ENCODE measurements around the gene POU2F2.

DNA sequence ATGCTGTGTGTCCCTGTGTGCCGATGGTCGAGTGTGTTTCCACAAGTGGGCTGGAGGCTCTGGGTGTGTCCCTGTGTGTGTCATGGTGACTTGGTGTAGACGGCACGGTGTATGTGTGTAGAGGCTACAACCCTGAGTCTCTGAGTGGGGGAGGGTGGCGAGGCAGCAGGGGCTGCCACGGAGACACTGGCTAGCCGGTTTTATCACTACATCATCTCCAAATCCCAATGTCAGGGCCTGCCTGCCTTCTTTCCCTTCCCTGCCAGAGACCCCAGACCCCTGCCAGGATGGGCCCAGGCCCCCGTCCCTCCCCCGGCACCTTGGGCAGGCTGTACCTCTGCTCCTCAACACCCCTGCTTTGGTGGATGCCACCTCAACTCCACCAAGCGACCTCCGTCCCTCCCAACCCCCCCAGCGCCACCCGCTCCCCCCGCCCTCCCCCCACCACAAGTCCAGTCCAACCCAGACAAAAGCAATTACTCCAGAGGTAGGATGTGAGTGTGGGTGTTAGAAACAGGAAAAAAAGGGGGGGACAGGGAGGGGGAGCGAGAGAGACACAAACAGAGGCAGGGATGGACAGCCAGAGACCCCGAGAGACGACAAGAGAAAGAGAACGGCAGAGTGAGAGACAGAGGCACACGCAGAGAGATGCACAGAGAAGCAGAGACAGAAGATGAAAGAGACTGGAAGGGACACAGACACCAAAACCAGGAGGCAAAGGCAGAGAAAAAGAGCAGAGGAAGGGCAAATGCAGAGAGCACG is 21.6 kb upstream of the POU2F2 start:
- TF ChIP-seq CTCF (conservative IDR thresholded peaks at IDR 0.05): no peak
- no peak for TF ChIP-seq EZH2 (IDR thresholded peaks at IDR 0.05; ENCODE audit: low read depth)
